Ecto neural progenitor cell (in vitro differentiated cells): ENCODE data around the gene CPNE8.

Source experiments
- DNase-seq: peaks from one replicate; pipeline ENCODE4 v3.0.0-alpha.2; 2018; ENCODE audit warnings: low spot score

Gene CPNE8

GRCh38 chr12:38721611-38722252 is 183.7 kb downstream of the CPNE8 start:
- DNase-seq = no peak

DNA sequence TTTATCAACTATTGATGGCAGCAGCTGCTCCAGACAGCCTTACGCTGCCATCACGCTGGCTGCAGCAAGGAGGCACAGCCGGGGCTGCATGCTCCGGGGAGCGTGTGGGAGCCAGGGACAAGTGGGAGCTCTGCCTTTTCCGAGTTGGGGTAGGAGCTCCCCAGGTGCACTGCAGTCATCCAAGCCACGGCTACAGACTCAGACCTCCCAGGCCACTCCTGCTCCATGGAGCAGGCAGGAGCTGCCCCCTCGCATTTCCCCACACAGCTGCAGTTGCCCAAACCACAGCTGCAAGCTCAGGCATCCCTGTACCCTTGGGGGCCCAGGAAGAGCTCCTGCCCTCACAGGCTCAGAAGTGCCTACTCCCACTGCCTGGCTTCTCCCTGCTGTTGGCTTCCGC is 184.7 kb downstream of the CPNE8 start:
- no peak for DNase-seq

DNA sequence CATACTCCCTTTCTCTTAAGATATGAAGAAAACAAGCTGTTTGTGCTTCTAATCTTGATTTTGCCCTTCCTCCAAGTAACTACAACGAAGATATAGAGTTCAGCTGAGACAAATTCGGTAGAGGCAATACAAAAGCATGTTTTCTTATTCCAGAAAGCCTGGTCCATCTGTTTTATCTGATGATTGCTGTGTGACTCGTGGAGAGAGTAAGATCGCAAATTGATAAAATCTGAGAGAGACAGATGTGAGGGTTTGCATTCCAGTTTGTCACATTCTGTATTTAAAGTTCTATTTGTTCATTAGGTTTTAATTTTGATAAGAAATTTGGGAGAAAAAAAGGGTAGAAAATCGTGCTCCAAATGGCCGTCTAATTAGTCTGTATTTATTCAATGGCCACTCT is 192.1 kb downstream of the CPNE8 start:
- DNase-seq = no peak

DNA sequence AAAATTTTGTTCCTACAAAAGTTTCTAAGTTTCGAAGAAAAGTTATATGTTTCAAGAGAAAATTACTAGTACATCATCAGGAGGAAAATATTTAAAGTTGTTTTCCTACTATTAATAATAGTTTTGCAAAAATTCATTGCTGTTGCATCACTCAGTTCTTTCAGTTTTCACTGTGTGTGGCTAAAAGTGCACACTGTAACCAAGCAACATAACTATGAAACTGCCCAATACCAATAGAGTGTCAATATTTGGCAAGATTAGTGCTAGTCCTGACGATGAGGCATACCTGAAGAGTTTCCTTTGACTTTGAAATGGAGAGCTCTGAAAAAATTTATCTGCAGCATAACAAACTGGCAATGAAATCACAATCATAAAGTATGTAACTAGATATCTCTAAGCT is 194.3 kb downstream of the CPNE8 start:
- no peak for DNase-seq

DNA sequence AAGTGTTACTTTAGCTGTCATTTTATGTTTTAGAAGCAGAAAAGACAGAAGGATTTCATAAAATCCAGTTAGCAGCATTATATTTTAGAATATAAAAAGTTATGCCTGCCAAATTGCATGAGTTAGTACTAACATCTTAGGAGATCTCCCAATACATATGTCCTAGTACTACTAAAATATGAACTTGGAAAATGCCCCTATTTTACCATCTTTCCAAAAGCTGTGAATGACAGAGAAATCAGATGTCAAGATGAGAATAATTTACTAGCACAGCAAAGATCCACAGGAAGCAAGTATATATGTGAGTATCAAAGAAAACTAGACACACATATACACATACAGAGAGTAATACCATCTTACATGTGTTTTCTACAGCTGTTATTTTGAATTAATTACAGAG is 196.9 kb downstream of the CPNE8 start:
- DNase-seq = no peak

DNA sequence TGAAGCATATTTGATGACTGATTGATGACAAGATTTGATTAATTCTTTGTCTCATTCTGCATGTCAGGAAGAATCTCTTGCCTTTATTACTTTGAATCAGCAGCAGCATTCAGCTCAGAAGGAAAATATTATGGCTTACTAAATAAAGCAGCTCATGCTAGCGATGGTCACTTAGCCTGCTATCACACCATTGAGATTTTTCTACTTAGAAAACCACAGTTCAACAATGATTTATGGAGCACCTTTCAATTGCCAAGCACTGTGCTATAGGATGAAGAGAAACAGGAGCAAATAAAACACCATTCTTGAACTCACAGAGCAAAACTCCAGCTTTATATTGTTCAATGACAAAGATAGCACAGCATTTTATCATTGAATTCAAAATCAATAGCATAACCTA is 197.7 kb downstream of the CPNE8 start:
- no peak for DNase-seq

GRCh38 chr12:38697289-38697688 is 208.1 kb downstream of the CPNE8 start:
- no peak for DNase-seq

DNA sequence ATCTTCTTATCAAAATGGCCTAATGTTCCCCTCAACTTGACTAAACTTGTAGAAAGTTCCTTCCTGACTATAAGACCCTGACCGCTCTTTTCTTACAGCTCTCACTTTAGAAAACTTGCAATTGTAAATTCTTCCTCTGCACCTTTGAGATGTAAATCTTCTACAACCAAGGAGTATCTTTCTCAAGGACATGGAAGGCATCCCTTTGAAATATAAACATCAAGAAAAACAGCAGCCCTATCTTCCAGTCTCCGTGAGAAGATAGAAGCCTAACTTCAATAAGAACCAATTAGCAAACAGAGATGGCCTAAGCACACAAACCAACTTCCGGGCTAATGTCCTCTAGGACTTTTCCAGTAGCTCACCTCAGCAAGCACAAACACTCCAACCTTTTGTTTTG is 210.3 kb downstream of the CPNE8 start:
- DNase-seq = no peak

GRCh38 chr12:38691164-38691563 is 214.2 kb downstream of the CPNE8 start:
- no peak for DNase-seq

DNA sequence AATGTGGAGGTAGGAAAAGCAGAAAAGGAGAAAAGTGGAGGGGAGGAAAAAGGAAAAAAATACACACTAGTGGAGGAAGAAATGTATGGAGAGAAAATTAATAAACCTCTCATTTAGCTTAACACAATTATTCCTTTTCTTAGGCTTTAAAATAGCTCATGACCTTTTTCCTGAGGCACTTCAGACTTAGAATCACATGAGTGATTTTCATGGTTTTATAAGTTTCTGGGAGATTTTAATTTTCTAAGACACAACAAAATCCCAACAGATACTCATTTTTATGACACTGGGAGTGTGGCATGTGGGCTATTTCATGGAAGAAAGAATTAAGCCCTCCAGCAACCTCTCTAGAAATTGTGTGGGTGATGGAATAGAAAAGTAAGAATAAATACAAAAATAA is 214.7 kb downstream of the CPNE8 start:
- DNase-seq = no peak

DNA sequence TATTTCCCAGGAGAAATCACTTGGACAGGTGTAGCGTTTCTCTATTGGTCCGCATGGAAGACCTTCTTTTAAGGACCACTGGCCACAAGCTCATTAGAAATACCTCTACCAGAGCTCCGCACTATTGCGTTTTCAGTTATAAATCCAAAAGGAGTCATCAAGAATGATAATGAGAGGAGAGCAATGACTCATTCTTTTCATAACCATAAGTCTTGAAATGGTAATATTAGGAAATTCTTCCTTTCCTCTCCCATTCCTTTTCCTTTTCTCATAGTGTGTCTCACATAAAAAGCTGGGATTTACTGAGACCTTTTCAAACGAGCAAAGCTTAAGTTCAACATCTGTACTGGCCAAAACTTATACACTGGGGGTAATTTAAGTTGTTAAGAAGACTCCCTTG is 215.7 kb downstream of the CPNE8 start:
- no peak for DNase-seq

DNA sequence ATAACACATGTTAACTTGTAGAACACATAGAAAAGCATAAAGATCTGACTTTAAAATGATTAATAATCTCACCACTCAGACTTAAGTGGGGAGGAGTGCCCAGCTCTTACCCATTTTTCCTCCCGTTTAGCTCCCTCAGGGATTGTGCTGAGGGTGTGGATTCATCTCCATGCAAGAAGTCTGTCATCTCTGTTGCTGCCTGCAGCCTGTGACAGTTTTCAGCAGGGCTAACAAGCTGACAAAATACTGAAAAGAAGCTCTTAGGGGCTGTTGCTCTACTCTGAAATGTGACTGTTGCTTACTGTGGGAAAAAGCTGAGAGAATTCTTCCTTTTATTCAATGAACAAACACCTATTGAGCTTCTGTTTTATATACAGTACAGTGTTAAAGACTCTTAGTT is 216.2 kb downstream of the CPNE8 start:
- DNase-seq = no peak

GRCh38 chr12:38682521-38682920 is 222.9 kb downstream of the CPNE8 start:
- no peak for DNase-seq

DNA sequence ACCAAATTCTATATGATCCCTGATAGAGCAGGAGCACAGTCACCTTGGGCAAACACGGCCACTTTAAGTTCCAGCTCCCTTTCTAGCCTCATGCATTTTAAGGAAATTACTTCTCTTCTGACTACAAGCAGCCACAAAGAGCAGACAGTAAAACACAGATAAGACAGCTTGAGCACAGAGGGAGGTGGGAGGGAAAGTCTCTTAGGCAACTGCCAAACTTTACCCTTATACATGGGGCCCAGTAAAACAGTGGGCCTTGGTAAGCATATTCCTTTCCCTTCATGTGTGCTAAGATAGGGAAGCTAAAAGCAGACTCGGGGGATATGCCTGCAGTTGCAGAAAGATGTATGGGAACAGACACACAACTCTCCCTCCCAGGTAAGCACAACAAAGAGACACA is 235.9 kb downstream of the CPNE8 start:
- no peak for DNase-seq

DNA sequence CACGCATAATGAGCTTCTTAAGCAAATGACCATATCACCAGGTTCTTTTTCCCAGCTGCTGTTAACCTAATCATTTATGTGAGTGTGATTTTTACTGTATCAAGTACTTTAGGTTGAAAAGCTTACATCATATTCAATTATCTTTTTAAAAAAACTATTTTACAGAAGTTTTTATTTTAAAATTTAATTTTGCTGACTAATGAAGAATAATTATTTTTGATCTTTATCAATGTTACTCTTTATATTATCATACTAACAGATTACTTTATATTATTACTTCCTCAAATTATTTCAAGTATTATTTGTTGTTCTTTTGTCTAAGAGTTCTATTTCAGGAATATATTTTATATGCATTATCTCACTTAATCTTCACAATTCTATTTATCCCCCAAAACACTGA is 236.3 kb downstream of the CPNE8 start:
- DNase-seq = no peak

GRCh38 chr12:38666425-38666824 is 239.0 kb downstream of the CPNE8 start:
- DNase-seq = no peak

DNA sequence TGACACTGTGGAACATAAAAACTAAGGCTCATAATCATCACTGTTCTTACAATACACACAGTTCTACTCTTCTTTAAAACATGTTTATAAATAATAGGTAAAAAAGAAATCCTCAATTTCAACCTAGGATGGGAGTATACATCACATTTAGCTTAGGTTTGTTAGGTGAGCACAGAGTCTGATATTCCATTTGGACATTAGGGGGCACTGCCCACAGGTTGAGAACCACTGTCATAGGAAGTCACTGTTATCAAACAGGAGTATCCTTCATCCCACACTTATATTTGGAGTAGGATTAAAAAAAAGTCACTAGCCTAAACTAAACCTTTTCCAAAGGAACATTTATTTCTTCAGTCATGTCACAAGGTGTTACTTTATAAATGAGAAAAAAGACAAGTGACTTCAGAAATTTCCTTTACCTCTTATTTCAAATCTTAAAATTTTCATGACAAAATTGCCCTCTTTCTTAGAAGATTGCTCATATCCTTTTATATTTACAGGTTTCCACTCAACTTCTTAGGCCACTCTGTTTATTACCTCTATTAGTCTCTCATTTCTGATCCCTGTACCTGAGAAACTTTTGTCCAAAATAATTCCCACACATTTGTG is 240.6 kb downstream of the CPNE8 start:
- no peak for DNase-seq

GRCh38 chr12:38662829-38663228 is 242.6 kb downstream of the CPNE8 start:
- DNase-seq = no peak

DNA sequence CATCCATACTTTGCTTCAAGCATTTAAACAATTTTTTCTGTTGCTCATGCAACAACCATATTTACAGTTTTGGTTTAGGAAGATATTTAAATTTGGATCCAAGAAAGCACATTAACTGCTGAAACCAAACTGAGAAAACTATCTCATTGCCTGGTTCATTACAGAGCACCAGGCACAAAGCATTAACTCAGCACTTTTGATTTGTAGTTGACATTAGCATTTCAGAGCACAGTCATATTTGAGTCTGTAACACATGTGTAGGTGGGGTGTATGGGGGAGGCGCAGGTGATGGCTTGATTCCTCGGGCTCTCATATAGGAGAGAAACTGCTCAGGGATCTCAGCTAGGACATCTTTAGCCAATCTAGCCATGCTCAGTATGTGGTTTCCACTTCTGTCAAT is 251.7 kb downstream of the CPNE8 start:
- no peak for DNase-seq

DNA sequence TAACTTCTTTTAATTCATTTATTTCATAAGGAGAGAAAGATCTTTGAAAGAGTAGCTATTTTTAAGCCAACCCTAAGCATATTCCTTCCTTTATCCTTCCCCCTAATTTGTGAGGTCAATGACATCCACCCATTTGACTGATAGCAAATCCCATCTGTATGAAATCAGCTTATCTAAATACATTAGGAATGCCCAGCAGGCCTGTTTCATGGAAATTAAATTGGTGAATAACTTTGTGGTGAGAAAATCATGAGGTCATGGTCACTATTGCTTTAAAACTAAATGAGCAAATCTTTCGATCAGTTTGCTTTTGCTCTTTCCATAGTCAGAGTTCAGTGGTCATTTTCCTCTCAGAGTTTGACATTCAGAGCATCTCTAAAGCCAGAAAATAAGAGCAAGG is 256.6 kb downstream of the CPNE8 start:
- DNase-seq = no peak

- DNase-seq = no peak
These were observed 259.2 kb downstream of the CPNE8 start for GRCh38 chr12:38646146-38646545.

- no peak for DNase-seq
These were observed 265.8 kb downstream of the CPNE8 start for GRCh38 chr12:38639625-38640024.

- DNase-seq = no peak
These were observed 267.0 kb downstream of the CPNE8 start for GRCh38 chr12:38638401-38638800.

DNA sequence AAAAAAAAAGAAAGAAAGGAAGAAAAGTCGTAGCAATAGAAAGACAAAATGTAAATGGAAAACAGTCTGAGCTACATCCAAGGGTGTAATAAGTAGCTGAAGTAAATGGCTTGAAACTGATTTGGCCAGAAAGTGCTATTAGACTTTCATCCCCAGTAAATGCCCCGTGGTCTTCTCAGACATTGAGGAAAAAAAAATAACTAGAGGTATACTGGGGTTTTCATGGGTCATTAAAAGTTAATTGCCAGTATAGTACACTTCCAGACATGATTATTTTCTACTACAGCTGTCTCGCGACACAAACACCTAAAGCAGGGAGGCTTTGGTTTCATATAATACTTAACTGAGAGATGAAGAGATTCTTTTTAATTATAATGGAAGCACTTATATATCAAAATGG is 271.9 kb downstream of the CPNE8 start:
- DNase-seq = no peak
